Peyer's patch (tissue), 4 donors: ENCODE measurements around the gene KMT2B. TPM values are rescaled to one million over a fixed set of nuclear protein-coding genes. Genes with fewer than 3 reads are reported as not detected.

Source experiments
- DNase-seq, 3 donors: peaks; one replicate each; pipeline ENCODE4 v3.0.0-alpha.2; 2017 to 2019
- H3K27ac ChIP-seq, 4 donors: fragments of 200-600 bp; sonication (generic); one replicate each; pipeline ENCODE4 v1.5.1; 2016 to 2019
- H3K27me3 ChIP-seq, 2 donors: fragments of 200-600 bp; sonication (generic); one replicate each; pipeline ENCODE4 v1.5.1; 2019
- H3K36me3 ChIP-seq, 3 donors: fragments of 200-600 bp; sonication (generic); one replicate each; pipeline ENCODE4 v1.5.1; 2016 to 2019
- H3K4me1 ChIP-seq, 4 donors: fragments of 200-600 bp; sonication (generic); one replicate each; pipeline ENCODE4 v1.5.1; 2016 to 2019
- H3K4me3 ChIP-seq, 4 donors: fragments of 200-600 bp; sonication (generic); 1 replicate in 3 of 4; 2 replicates in 1 of 4; pipeline ENCODE4 v1.5.1; 2016 to 2019; ENCODE audit warnings: mild to moderate bottlenecking in 1 of 4
- H3K9me3 ChIP-seq, 4 donors: fragments of 200-600 bp; sonication (generic); one replicate each; pipeline ENCODE4 v1.5.1; 2016 to 2019; ENCODE audit warnings: mild to moderate bottlenecking in 1 of 4
- CTCF ChIP-seq, 6 experiments: fragments of 450-650 bp in 4 of 6; fragments of 200-600 bp in 2 of 6; sonication (generic) in 1 of 6; IDR thresholded peaks; one replicate each; pipeline ENCODE4 v1.5.1; 2017 to 2019; ENCODE audit warnings: antibody characterized with exemption in 6 of 6, mild to moderate bottlenecking in 3 of 6, moderate library complexity in 1 of 6
- POLR2A ChIP-seq, 2 donors: fragments of 450-650 bp; IDR thresholded peaks; one replicate each; pipeline ENCODE4 v1.5.1; 2017; ENCODE audit warnings: antibody characterized with exemption in 2 of 2, mild to moderate bottlenecking in 2 of 2, moderate library complexity in 2 of 2
- total RNA-seq, 4 donors: library from RNA; depleted of rRNA; stranded (reverse); fragments of >200 nt; gene quantifications; one replicate each; pipeline ENCODE4 v1.1.0, GENCODE V29; 2016

Gene KMT2B
- total RNA-seq, 4 donors from 2014 or later: 27.8 to 62.6 (median 41.9) TPM

GRCh38 chr19:35753634-35754369 lies 36.0 kb downstream of the KMT2B start:
- Histone ChIP-seq H3K27ac (peak overlapping the region in 1 of 4 donors; percentile 92), H3K27me3 (no peaks in the 10 kb centered on the region), H3K36me3 (peaks cover 0 to 27% (median 0%) of the 10 kb centered on the region in 3 donors), H3K4me1 (peaks cover 8 to 47% (median 15%) of the 10 kb centered on the region in 4 donors), H3K4me3 (no peak overlapping the region), H3K9me3 (no peaks in the 10 kb centered on the region)
- TF ChIP-seq POLR2A (IDR thresholded peaks at IDR 0.05): no peak
- TF ChIP-seq CTCF (IDR thresholded peaks at IDR 0.05): no peak
- no peak for DNase-seq

- H3K27ac ChIP-seq: peak overlapping the region; percentile 40 to 96 (median 91)
- H3K4me1 ChIP-seq: peaks cover 4 to 47% (median 11%) of the 10 kb centered on the region in 4 donors
- TF ChIP-seq POLR2A (IDR thresholded peaks at IDR 0.05) (no peak), CTCF (IDR thresholded peaks at IDR 0.05) (no peak)
- peaks cover 0 to 27% (median 0%) of the 10 kb centered on the region in 3 donors for H3K36me3 ChIP-seq
- H3K27me3 ChIP-seq: no peaks in the 10 kb centered on the region
- no peaks in the 10 kb centered on the region for H3K9me3 ChIP-seq
- H3K4me3 ChIP-seq: peak overlapping the region in 1 of 4 donors; percentile 79
- DNase-seq: no peak
Measured at GRCh38 chr19:35754370-35755130, 36.7 kb downstream of the KMT2B start.

- no peak for TF ChIP-seq CTCF (IDR thresholded peaks at IDR 0.05)
- TF ChIP-seq POLR2A (IDR thresholded peaks at IDR 0.05): no peak
- Histone ChIP-seq H3K36me3 (peaks cover 0 to 27% (median 0%) of the 10 kb centered on the region in 3 donors), H3K4me3 (peak overlapping the region in 3 of 4 donors; percentile 67 to 88 (median 79)), H3K4me1 (peaks cover 4 to 41% (median 11%) of the 10 kb centered on the region in 4 donors), H3K9me3 (no peaks in the 10 kb centered on the region), H3K27me3 (no peaks in the 10 kb centered on the region), H3K27ac (peak overlapping the region; percentile 40 to 96 (median 91))
- DNase-seq: no peak
Measured at GRCh38 chr19:35755131-35755549, 37.3 kb downstream of the KMT2B start.

GRCh38 chr19:35755550-35756376 lies 38.0 kb downstream of the KMT2B start:
- Histone ChIP-seq H3K4me3 (peak overlapping the region; percentile 22 to 88 (median 73)), H3K27ac (peak overlapping the region; percentile 74 to 96 (median 91)), H3K36me3 (peaks cover 0 to 31% (median 0%) of the 10 kb centered on the region in 3 donors), H3K27me3 (no peaks in the 10 kb centered on the region), H3K9me3 (no peaks in the 10 kb centered on the region), H3K4me1 (peaks cover 4 to 41% (median 11%) of the 10 kb centered on the region in 4 donors)
- peak; percentile 30 to 80 (median 80) for DNase-seq
- TF ChIP-seq POLR2A (IDR thresholded peaks at IDR 0.05) (no peak), CTCF (IDR thresholded peaks at IDR 0.05) (no peak)
